Heart right ventricle (tissue), 16 donors: ENCODE results near the gene ZNF468. TPM values are rescaled to one million over a fixed set of nuclear protein-coding genes. Genes with fewer than 3 reads are reported as not detected.

Experiments
- ATAC-seq, 8 donors: fragments of 200-7000 bp; cut with Tn5 transposase; one replicate each; pipeline ENCODE4 v1.9.1; 2020; ENCODE audit warnings: mild to moderate bottlenecking in 8 of 8, moderate library complexity in 8 of 8, moderate number of reproducible peaks in 1 of 8
- DNase-seq, 2 donors: peaks; one replicate each; pipeline ENCODE4 v3.0.0-alpha.2; 2020
- H3K27ac ChIP-seq, 10 donors: fragments of 200-600 bp; sonication (generic) in 2 of 10; one replicate each; pipeline versions ENCODE4 v1.5.0 to v1.8.0; 2020 to 2022; ENCODE audit warnings: mild to moderate bottlenecking in 3 of 10
- H3K27me3 ChIP-seq, 7 donors: fragments of 200-600 bp; one replicate each; pipeline ENCODE4 v1.8.0; 2021 to 2022; ENCODE audit warnings: mild to moderate bottlenecking in 2 of 7
- H3K36me3 ChIP-seq, 9 donors: fragments of 200-600 bp; sonication (generic) in 1 of 9; one replicate each; pipeline versions ENCODE4 v1.5.0 to v1.8.0; 2020 to 2022; ENCODE audit warnings: mild to moderate bottlenecking in 2 of 9
- H3K4me1 ChIP-seq, 9 donors: fragments of 200-600 bp; sonication (generic) in 1 of 9; one replicate each; pipeline versions ENCODE4 v1.5.0 to v1.8.0; 2020 to 2022; ENCODE audit warnings: mild to moderate bottlenecking in 4 of 9
- H3K4me3 ChIP-seq, 10 donors: fragments of 200-600 bp; sonication (generic) in 2 of 10; one replicate each; pipeline versions ENCODE4 v1.5.0 to v1.8.0; 2020 to 2022; ENCODE audit warnings: mild to moderate bottlenecking in 7 of 10, moderate library complexity in 2 of 10
- H3K9me3 ChIP-seq, 11 donors: fragments of 200-600 bp in 10 of 11; sonication (generic) in 2 of 11; one replicate each; pipeline versions ENCODE4 v1.5.0 to v1.8.0; 2013 to 2022; ENCODE audit warnings: mild to moderate bottlenecking in 2 of 11, control low read depth in 1 of 11, moderate library complexity in 1 of 11
- WGBS, 2 donors: extraction: QIAGEN DNeasy Blood & Tissue Kit; methylation state at CpG; one replicate each; pipeline ENCODE4 v1.1.7; 2013; ENCODE audit warnings: inconsistent platforms in 1 of 2; 5-methylcytosine and 5-hydroxymethylcytosine counted together
- intact Hi-C, 10 donors: fragments of 100-400 bp; cut with DNase I; formaldehyde crosslinking; loops; one replicate each; pipeline versions ENCODE4 v1.11.1 to v1.14.2; 2022
- polyA plus RNA-seq, 2 donors: library from polyadenylated mRNA; stranded (reverse); fragments of 200-250 nt; gene quantifications; one replicate each; pipeline ENCODE4 v1.2.3, GENCODE V29; 2013
- total RNA-seq, 10 donors: library from RNA; stranded (reverse); fragmentation: NEBNext Ultra II Directional in 3 of 10; extraction: Animal tissue kit (Norgen Biotek cat#: 25700) in 3 of 10; gene quantifications; one replicate each; pipeline versions ENCODE4 v1.2.1 to v1.2.4, GENCODE V29; 2021 to 2023
- TF ChIP-seq, protein P1 (sequence below), 9 donors: fragments of 200-600 bp; sonication (generic) in 2 of 9; IDR thresholded peaks; one replicate each; pipeline versions ENCODE4 v1.5.0 to v1.8.0; 2021 to 2022; ENCODE audit warnings: antibody characterized with exemption in 9 of 9, mild to moderate bottlenecking in 5 of 9, moderate library complexity in 1 of 9
- donor health status: Arrhythmogenic right ventricular cardiomyopathy.
- donor health status: ischemic (EF 13 %, LVEDD 7.1; RV severe dilation, severe dysfunction).
- donor health status: healthy with polysubstance abuse.
- donor health status: DM: no; HTN: yes; CAD: no.
- donor health status: DM: no; HTN: no; CAD: no.
- donor health status: ischemic (EF 25% LVEDD 6.9; RV normal size, moderate dysfunction).
- donor health status: ischemic (EF 25% LVEDD 5.7; RV mildly dilated, moderate dysfunction).
- donor health status: healthy.
- donor health status: DM: yes; HTN: yes; CAD: no.
- donor health status: Ischemic cardiomyopathy.
- donor health status: ischemic (EF 35%, LVEDD 5.7; RV mildly dilated, moderate dysfunction).
- donor health status: nonischemic (EF 11% LVEDD 7.7; RV severe dilation, severe dysfunction).
- donor health status: DM: yes; HTN: yes; CAD: no.
- donor health status: PGD.
- donor health status: ischemic (EF 29% LVEDD 5.4; RV normal size, mild dysfunction).
- donor health status: nonischemic (EF 23%, LVEDD 6.1; RV moderate dilation, normal function).

Gene ZNF468
- total and polyA plus RNA-seq, 12 donors: 5.3 to 12.7 (median 9.1) TPM

DNA sequence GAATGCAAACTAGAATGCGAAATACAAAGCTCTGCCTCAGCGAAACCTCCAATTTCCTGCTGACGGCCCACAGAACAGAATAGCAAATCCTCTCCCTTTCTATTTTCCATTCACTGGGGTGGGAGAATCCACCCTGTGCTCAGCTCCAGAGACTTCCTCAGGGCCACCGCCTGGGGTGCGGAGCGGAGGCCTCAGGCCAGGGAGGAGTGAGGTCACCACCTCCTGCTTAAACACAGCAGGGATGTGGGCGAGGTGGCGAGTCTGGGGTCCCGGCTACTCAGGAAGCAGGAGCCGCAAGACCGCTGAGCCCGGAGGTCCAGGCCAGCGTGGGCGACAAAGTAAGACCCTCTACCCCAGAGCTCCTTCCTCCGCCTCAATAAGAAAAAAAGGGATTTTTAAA is 40.7 kb upstream of the ZNF468 start:
- no peaks in the 10 kb centered on the region for H3K9me3 ChIP-seq
- peak in 2 of 8 donors; percentile 20 to 31 for ATAC-seq
- WGBS, 2 donors: 69 to 73% methylated on average over 15 of the region's 15 CpGs
- H3K36me3 ChIP-seq: peaks cover 0 to 24% (median 0%) of the 10 kb centered on the region in 9 donors
- H3K27ac ChIP-seq: peak overlapping the region in 9 of 10 donors; percentile 80 to 98 (median 92)
- peak; percentile 10 to 14 for DNase-seq
- peak overlapping the region in 9 of 10 donors; percentile 47 to 93 (median 77) for H3K4me3 ChIP-seq
- TF ChIP-seq, protein P1, sequence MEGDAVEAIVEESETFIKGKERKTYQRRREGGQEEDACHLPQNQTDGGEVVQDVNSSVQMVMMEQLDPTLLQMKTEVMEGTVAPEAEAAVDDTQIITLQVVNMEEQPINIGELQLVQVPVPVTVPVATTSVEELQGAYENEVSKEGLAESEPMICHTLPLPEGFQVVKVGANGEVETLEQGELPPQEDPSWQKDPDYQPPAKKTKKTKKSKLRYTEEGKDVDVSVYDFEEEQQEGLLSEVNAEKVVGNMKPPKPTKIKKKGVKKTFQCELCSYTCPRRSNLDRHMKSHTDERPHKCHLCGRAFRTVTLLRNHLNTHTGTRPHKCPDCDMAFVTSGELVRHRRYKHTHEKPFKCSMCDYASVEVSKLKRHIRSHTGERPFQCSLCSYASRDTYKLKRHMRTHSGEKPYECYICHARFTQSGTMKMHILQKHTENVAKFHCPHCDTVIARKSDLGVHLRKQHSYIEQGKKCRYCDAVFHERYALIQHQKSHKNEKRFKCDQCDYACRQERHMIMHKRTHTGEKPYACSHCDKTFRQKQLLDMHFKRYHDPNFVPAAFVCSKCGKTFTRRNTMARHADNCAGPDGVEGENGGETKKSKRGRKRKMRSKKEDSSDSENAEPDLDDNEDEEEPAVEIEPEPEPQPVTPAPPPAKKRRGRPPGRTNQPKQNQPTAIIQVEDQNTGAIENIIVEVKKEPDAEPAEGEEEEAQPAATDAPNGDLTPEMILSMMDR (IDR thresholded peaks at IDR 0.05): no peak
- H3K27me3 ChIP-seq: no peaks in the 10 kb centered on the region
- peaks cover 0 to 20% (median 16%) of the 10 kb centered on the region in 9 donors for H3K4me1 ChIP-seq
- intact Hi-C loops: loop anchor here in 1 of 10 donors (5.0 kb wide), 1 partner anchor 64 kb away; the partner anchor contains the start of gene ZNF816

DNA sequence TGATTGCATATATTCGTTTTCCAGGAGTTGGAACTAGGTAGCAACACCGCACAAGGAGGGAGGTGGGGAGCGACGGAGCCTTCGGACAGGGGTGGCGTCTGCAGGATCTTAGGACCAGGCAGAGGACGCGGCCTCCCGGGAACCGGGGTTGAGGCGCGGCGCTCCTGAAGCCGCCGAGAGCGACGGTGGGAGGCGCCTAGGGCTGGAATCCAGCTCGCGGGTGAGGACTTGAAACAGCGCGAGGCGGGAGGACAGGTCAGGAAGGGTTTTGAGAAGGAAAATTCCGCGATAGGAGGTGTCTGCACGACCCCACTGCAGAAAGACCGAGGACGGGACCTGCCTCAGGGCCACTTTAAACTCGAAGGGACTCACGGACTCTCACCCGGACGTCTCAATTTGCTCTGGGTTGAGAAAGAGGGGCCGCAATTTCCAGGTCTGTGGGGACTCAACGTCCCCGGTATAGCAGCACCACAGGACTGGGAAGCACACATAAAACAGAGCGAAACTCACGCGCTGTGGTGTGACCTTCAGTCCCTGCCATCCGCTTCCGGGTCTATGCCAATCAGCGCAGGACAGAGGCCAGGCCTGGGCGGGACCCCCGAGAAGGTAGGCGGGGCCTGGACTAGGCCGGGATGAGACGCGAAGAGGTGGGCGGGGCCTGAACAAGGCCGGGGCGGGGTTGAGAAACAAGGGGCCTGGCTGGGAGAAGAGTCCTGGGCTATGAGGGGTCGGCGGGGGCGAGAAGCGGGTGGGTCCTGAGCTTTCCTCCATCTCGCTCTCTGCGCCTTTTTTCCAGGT is 39.9 kb upstream of the ZNF468 start, which contains the start of gene ZNF320:
ZNF320 (minus strand) TSS at position 498 of the 798 bp plus-strand sequence. CDS start 7,380 bp downstream, outside the sequence.
- Histone ChIP-seq H3K9me3 (no peaks in the 10 kb centered on the region), H3K4me1 (peaks cover 0 to 20% (median 16%) of the 10 kb centered on the region in 9 donors), H3K36me3 (peaks cover 0 to 28% (median 0%) of the 10 kb centered on the region in 9 donors), H3K27me3 (no peaks in the 10 kb centered on the region), H3K4me3 (peak within 1 kb of the TSS; percentile 42 to 93 (median 76)), H3K27ac (peak within 1 kb of the TSS; percentile 8 to 98 (median 92))
- ATAC-seq: peak; percentile 100
- 1% methylated on average over 55 to 56 of the region's 56 CpGs for WGBS, 2 donors
- intact Hi-C loops: loop anchor here in 3 of 10 donors (2.0 to 5.0 kb wide), 2 partner anchors 65 kb away; partner anchors contain the start of gene ZNF816 (in 3 of the 3)
- TF ChIP-seq, protein P1 (IDR thresholded peaks at IDR 0.05): peak in 1 of 9 donors; percentile 5
- peak; percentile 97 for DNase-seq

DNA sequence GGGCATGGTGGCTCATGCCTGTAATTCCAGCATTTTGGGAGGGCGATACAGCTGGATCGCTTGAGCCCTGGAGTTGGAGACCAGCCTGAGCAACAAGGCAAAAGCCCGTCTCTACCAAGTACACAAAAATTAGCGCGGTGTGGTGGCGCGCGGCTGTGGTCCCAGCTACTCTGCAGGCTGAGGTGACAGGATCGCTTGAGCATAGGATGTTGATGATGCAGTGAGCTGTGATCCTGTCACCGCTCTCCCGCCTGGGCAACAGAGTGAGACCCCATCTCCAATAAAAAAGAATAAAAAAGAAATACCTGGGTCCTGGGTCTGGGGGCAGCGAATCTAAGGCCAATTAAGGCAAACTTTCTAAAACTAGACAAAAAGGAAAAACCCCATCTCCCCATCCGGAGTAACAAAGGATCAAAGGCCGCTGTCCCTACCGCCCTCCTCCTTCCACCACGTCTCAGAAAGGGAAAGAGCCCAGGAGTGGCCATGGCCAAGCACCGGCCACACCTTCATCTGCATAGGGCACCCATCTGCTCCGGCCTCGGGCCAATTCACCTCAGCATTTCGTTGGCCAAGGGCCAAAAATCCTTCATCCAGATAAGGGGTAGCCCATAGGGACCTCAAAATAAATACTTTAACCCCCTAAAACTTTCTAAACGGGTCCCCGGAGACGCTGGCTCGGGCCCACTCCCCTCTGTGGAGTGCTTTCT is 39.2 kb upstream of the ZNF468 start:
- WGBS, 2 donors: 36 to 43% methylated on average over 24 of the region's 24 CpGs
- Histone ChIP-seq H3K27ac (peak overlapping the region; percentile 8 to 98 (median 92)), H3K27me3 (no peaks in the 10 kb centered on the region), H3K36me3 (peaks cover 0 to 34% (median 0%) of the 10 kb centered on the region in 9 donors), H3K9me3 (no peaks in the 10 kb centered on the region), H3K4me1 (peaks cover 0 to 20% (median 16%) of the 10 kb centered on the region in 9 donors), H3K4me3 (peak overlapping the region; percentile 42 to 93 (median 76))
- peak in 7 of 8 donors; percentile 42 to 75 (median 52) for ATAC-seq
- peak; percentile 20 to 23 for DNase-seq
- intact Hi-C loops: loop anchor here in 3 of 10 donors (2.0 to 5.0 kb wide), 2 partner anchors 66 kb away; partner anchors contain the start of gene ZNF816 (in 3 of the 3)
- TF ChIP-seq, protein P1 (IDR thresholded peaks at IDR 0.05): no peak

DNA sequence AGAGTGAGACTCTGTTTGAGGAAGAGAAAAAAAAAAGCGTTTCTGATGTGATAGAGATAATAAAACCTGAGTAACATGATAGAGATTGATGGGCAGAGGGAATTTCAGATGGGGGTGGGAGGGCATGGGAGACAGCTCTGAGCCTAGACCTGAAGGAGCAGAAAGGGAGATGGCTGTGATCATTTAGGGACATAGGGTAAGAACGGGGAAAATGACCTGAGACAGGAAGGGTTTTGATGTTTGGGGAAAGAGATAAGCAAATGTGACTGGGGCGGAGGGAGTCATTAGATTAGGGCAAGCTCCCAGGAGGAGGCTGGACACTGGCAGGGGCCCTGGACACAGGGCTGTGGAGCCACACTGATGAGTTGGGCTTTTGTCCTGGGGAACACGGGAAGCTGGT is 33.9 kb upstream of the ZNF468 start:
- Histone ChIP-seq H3K27me3 (no peaks in the 10 kb centered on the region), H3K27ac (no peak overlapping the region), H3K9me3 (no peaks in the 10 kb centered on the region), H3K36me3 (peaks cover 0 to 82% (median 28%) of the 10 kb centered on the region in 9 donors), H3K4me3 (no peak overlapping the region), H3K4me1 (peaks cover 0 to 9% (median 4%) of the 10 kb centered on the region in 9 donors)
- intact Hi-C loops: no loop called here
- WGBS, 2 donors: 47 to 49% methylated on average over 4 of the region's 4 CpGs
- DNase-seq: no peak
- TF ChIP-seq, protein P1 (IDR thresholded peaks at IDR 0.05): no peak
- ATAC-seq: no peak
